Parathyroid adenoma (tissue), 2 donors: ENCODE measurements around the gene EGFR.

ENCODE experiments used
- H2AFZ ChIP-seq: fragments of 300-600 bp; sonication (generic); one replicate; pipeline ENCODE4 v1.7.0; 2017; ENCODE audit warnings: antibody characterized with exemption, mild to moderate bottlenecking
- H3K27ac ChIP-seq: fragments of 300-600 bp; sonication (generic); one replicate; pipeline ENCODE4 v1.7.0; 2017
- H3K27me3 ChIP-seq: fragments of 300-600 bp; sonication (generic); one replicate; pipeline ENCODE4 v1.7.0; 2017; ENCODE audit warnings: low read length; ENCODE audit not compliant: control insufficient read depth, insufficient read depth
- H3K36me3 ChIP-seq: fragments of 300-600 bp; sonication (generic); one replicate; pipeline ENCODE4 v1.7.0; 2017; ENCODE audit warnings: low read length; ENCODE audit not compliant: control insufficient read depth, insufficient read depth
- H3K4me1 ChIP-seq: fragments of 300-600 bp; sonication (generic); one replicate; pipeline ENCODE4 v1.7.0; 2017; ENCODE audit warnings: control low read depth
- H3K4me2 ChIP-seq: fragments of 300-600 bp; sonication (generic); one replicate; pipeline ENCODE4 v1.7.0; 2017; ENCODE audit warnings: low read length
- H3K4me3 ChIP-seq: fragments of 300-600 bp; sonication (generic); one replicate; pipeline ENCODE4 v1.7.0; 2017; ENCODE audit warnings: low read depth, low read length
- H3K79me2 ChIP-seq: fragments of 300-600 bp; sonication (generic); one replicate; pipeline ENCODE4 v1.7.0; 2017; ENCODE audit warnings: control low read depth
- H3K9ac ChIP-seq: fragments of 300-600 bp; sonication (generic); one replicate; pipeline ENCODE4 v1.7.0; 2017; ENCODE audit warnings: mild to moderate bottlenecking
- H3K9me3 ChIP-seq: fragments of 300-600 bp; sonication (generic); one replicate; pipeline ENCODE4 v1.7.0; 2017; ENCODE audit warnings: low read length; ENCODE audit not compliant: control insufficient read depth
- TF ChIP-seq, protein P1 (sequence below): fragments of 300-600 bp; sonication (generic); IDR thresholded peaks from one replicate; pipeline ENCODE4 v1.7.0; 2017; ENCODE audit warnings: antibody characterized with exemption, mild to moderate bottlenecking
- donor health status: primary hyperparathyroidism.

Gene EGFR

DNA sequence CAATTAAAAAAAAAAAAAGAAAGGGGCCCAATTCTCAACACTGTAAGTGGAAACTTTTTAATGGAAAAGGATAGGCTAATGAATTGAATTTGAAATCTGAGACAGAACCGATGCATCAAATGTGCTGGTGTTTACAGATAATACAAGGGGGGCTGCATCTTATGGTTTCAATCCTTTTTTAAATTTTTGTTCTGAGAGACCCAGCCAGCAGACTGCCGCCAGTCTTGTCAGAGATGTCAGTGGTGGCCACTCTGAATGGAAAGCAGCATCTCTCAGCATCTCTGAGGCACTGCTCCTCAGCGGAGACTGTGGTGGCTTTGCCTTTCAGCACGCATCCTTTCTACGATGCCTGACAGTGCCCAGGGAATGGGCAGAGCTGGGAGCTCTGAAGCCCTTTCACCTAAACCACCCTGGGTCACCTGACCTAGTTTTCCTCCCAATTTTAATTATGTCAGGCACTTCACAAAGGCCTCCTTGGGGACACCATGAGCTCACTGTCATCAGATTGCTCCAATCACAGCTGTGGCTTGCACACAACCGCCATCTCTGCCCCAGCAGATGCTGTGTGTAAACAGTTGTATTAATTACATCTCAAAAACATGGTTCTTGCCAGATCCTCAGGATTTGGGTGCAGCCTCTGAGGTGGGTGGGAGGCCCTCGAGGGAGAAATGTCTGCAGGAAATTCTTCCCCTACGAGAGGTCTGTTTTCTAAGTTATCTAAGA lies 81.2 kb downstream of the EGFR start:
- Histone ChIP-seq H3K27me3 (no peaks in the 10 kb centered on the region), H2AFZ (no peak overlapping the region), H3K4me1 (no peaks in the 10 kb centered on the region), H3K4me3 (no peak overlapping the region), H3K79me2 (no peaks in the 10 kb centered on the region), H3K36me3 (no peaks in the 10 kb centered on the region), H3K4me2 (no peak overlapping the region), H3K9ac (no peak overlapping the region), H3K9me3 (no peaks in the 10 kb centered on the region), H3K27ac (no peak overlapping the region)
- TF ChIP-seq, protein P1, sequence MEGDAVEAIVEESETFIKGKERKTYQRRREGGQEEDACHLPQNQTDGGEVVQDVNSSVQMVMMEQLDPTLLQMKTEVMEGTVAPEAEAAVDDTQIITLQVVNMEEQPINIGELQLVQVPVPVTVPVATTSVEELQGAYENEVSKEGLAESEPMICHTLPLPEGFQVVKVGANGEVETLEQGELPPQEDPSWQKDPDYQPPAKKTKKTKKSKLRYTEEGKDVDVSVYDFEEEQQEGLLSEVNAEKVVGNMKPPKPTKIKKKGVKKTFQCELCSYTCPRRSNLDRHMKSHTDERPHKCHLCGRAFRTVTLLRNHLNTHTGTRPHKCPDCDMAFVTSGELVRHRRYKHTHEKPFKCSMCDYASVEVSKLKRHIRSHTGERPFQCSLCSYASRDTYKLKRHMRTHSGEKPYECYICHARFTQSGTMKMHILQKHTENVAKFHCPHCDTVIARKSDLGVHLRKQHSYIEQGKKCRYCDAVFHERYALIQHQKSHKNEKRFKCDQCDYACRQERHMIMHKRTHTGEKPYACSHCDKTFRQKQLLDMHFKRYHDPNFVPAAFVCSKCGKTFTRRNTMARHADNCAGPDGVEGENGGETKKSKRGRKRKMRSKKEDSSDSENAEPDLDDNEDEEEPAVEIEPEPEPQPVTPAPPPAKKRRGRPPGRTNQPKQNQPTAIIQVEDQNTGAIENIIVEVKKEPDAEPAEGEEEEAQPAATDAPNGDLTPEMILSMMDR: no peak

DNA sequence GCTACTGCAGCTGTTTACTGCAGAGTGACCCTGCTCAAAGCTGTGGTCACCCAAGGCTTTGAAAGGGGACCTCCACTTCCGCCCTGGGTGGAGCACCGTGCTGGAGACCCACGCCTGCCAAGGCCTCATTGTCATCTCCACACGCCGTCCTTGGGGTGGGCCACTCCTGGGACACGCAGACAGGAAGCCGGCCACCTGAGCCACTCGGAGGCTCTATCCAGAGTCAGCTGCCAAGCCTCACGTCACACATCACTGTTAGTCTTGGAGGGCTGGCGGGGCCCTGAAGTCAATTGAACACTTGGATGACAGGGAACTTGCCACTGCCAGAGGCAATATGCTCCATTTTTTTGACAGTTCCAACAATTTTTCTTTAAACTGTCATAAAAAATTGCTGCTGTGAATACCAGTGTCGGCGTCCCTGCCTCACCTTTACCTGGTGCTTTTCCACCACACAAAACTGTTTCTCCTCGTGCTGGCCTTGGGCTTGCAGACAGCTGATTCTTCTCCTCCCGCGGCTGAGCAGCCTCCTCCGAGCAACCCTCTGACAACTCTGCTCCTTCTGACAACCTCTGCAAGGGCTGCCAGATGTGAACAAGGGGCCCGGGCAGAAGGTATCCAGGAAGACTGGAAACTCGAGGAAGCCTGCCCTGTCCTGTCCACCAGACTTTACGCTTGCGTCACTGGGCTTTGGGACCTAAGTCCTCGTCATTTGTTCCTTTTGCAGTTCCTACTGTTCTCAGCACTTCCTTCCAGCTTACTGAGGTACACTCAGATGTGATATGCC lies 81.9 kb downstream of the EGFR start:
- Histone ChIP-seq H3K9ac (no peak overlapping the region), H3K4me3 (no peak overlapping the region), H3K36me3 (no peaks in the 10 kb centered on the region), H3K4me2 (no peak overlapping the region), H3K79me2 (no peaks in the 10 kb centered on the region), H3K9me3 (no peaks in the 10 kb centered on the region), H3K4me1 (no peaks in the 10 kb centered on the region), H2AFZ (no peak overlapping the region), H3K27ac (no peak overlapping the region), H3K27me3 (no peaks in the 10 kb centered on the region)
- TF ChIP-seq, protein P1: no peak

DNA sequence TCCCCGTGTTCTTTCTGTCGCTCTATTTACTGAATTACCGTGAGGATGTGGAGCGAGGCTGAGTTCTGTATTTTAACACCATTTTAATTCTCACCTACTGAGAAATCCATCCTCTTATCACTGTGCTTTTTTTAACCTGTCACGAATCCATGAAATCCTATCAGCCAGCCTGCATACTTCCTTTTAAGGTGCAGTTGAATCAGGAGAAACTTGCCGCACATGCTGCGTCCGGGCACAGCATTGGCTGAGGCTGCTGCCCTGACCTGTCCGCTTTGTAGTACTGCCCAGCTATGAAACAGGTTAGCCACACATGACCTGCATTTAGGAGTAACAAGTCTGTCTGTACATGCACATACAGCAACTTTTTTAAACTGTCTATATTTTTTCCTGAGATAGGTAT lies 82.5 kb downstream of the EGFR start:
- no peak overlapping the region for H3K4me3 ChIP-seq
- no peaks in the 10 kb centered on the region for H3K4me1 ChIP-seq

DNA sequence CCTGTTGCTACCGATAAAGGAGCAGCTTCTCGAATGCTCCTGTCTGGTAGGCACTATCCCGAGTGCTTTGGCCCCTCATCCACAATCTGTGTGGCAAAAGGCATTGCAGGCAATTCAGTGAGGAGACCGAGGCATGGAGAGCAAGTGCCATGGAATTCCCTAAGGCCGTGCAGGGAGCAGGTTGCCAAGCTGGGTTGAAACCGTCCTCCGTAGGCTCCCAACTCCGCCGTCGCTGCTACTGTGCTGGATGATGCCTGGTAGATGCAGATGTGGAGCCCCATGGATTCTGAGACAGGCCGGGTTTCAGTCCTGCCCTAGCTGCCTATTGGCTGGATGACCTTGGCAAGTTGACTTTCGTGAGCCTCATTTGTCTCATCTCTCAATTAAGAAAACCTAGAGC lies 85.3 kb downstream of the EGFR start:
- no peak overlapping the region for H2AFZ ChIP-seq
- no peaks in the 10 kb centered on the region for H3K36me3 ChIP-seq
- no peak overlapping the region for H3K27ac ChIP-seq
- TF ChIP-seq, protein P1: no peak
- H3K27me3 ChIP-seq: no peaks in the 10 kb centered on the region
- H3K4me3 ChIP-seq: no peak overlapping the region
- no peaks in the 10 kb centered on the region for H3K79me2 ChIP-seq
- no peak overlapping the region for H3K4me2 ChIP-seq
- H3K9me3 ChIP-seq: no peaks in the 10 kb centered on the region
- H3K9ac ChIP-seq: no peak overlapping the region
- no peaks in the 10 kb centered on the region for H3K4me1 ChIP-seq

More for the DNA sequence above, 82.5 kb downstream of the EGFR start:
- Histone ChIP-seq H2AFZ (no peak overlapping the region), H3K27me3 (no peaks in the 10 kb centered on the region), H3K27ac (no peak overlapping the region), H3K9ac (no peak overlapping the region), H3K79me2 (no peaks in the 10 kb centered on the region), H3K36me3 (no peaks in the 10 kb centered on the region), H3K4me2 (no peak overlapping the region), H3K9me3 (no peaks in the 10 kb centered on the region)
- TF ChIP-seq, protein P1: no peak
